B cell (primary cell): ENCODE data around the gene MLLT6. TPM values are rescaled to one million over a fixed set of nuclear protein-coding genes. Genes with fewer than 3 reads are reported as not detected.

Experiments used
- ATAC-seq: fragments of 200-7000 bp; cut with Tn5 transposase; one replicate; pipeline ENCODE4 v1.10.0; 2021; ENCODE audit warnings: low read depth, mild to moderate bottlenecking, moderate number of reproducible peaks, moderate library complexity
- CTCF ChIA-PET: fragments of 350-600 bp; sonication (Branson Sonifier 250); formaldehyde crosslinking; loops from one replicate; lab custom pipeline; 2021; ENCODE audit warnings: antibody characterized with exemption, inconsistent platforms; lab: Charles Lee
- POLR2A ChIA-PET: fragments of 350-600 bp; sonication (Branson Sonifier 250); formaldehyde crosslinking; loops from one replicate; lab custom pipeline; 2021; ENCODE audit warnings: antibody characterized with exemption; lab: Charles Lee
- DNase-seq: peaks from one replicate; pipeline ENCODE4 v3.0.0; 2013
- H2AFZ ChIP-seq: 2 replicates; pipeline ENCODE4 v1.6.1; 2012; ENCODE audit warnings: mild to moderate bottlenecking, low read depth, low read length; ENCODE audit not compliant: insufficient read depth, poor library complexity, severe bottlenecking
- H3K27ac ChIP-seq, 2 donors: 1 replicate in 1 of 2; 2 replicates in 1 of 2; pipeline ENCODE4 v1.5.1; 2012 to 2013; ENCODE audit warnings: low read length in 2 of 2, mild to moderate bottlenecking in 2 of 2, moderate library complexity in 1 of 2
- H3K27me3 ChIP-seq, 4 experiments: fragments of 200-600 bp in 1 of 4; sonication (generic) in 1 of 4; replicated peaks in 1 of 4; 1 replicate in 2 of 4; 2 replicates in 2 of 4; pipeline versions ENCODE4 v1.6.1 to v1.7.0; 2013 to 2016; ENCODE audit warnings: low read length in 3 of 4, mild to moderate bottlenecking in 2 of 4, mixed read lengths in 1 of 4, moderate library complexity in 1 of 4; ENCODE audit not compliant: insufficient read depth in 4 of 4, control insufficient read depth in 3 of 4; ENCODE audit errors: control extremely low read depth in 1 of 4
- H3K36me3 ChIP-seq, 2 experiments: replicated peaks in 1 of 2; 1 replicate in 1 of 2; 2 replicates in 1 of 2; pipeline versions ENCODE4 v1.6.1 to v1.7.1; 2013; ENCODE audit warnings: low read length in 1 of 2; ENCODE audit not compliant: insufficient read depth in 2 of 2, control insufficient read depth in 1 of 2; ENCODE audit errors: control extremely low read depth in 1 of 2, extremely low read depth in 1 of 2
- H3K4me1 ChIP-seq, 2 donors: fragments of 200-600 bp in 1 of 2; sonication (generic) in 1 of 2; 1 replicate in 1 of 2; 2 replicates in 1 of 2; pipeline versions ENCODE4 v1.5.1 to v1.6.1; 2013 to 2017; ENCODE audit warnings: low read length in 2 of 2; ENCODE audit not compliant: control insufficient read depth in 2 of 2, insufficient read depth in 2 of 2
- H3K4me2 ChIP-seq: replicated peaks from 2 replicates; pipeline ENCODE3; 2012; ENCODE audit warnings: mild to moderate bottlenecking, low read depth, low read length; ENCODE audit not compliant: poor library complexity, severe bottlenecking
- H3K4me3 ChIP-seq, 5 experiments: fragments of 200-600 bp in 1 of 5; sonication (generic) in 1 of 5; 1 replicate in 3 of 5; 2 replicates in 2 of 5; pipeline versions ENCODE4 v1.5.1 to v1.7.0; 2011 to 2016; ENCODE audit warnings: low read length in 4 of 5, mild to moderate bottlenecking in 4 of 5, low read depth in 2 of 5, control low read depth in 1 of 5, moderate library complexity in 1 of 5; ENCODE audit not compliant: insufficient read depth in 1 of 5; ENCODE audit errors: control extremely low read depth in 1 of 5, extremely low read depth in 1 of 5
- H3K79me2 ChIP-seq: fragments of 200-600 bp; sonication (generic); one replicate; pipeline ENCODE4 v1.6.0; 2016; ENCODE audit warnings: low read length; ENCODE audit not compliant: control insufficient read depth, insufficient read depth
- H3K9ac ChIP-seq: fragments of 200-600 bp; sonication (generic); 2 replicates; pipeline ENCODE4 v1.6.1; 2017; ENCODE audit warnings: mild to moderate bottlenecking, low read length, moderate library complexity
- H3K9me3 ChIP-seq, 3 donors: one replicate each; pipeline versions ENCODE4 v1.6.1 to v1.7.1; 2013; ENCODE audit warnings: low read length in 2 of 3; ENCODE audit not compliant: control insufficient read depth in 2 of 3, insufficient read depth in 1 of 3; ENCODE audit errors: control extremely low read depth in 1 of 3
- H4K20me1 ChIP-seq: 2 replicates; pipeline ENCODE4 v1.6.0; 2012; ENCODE audit warnings: mild to moderate bottlenecking, low read length; ENCODE audit not compliant: insufficient read depth, control insufficient read depth, poor library complexity, severe bottlenecking
- H3K27ac Mint-ChIP-seq: one replicate; pipeline ENCODE4 v1.8.0; 2021; ENCODE audit warnings: mixed read lengths
- H3K27me3 Mint-ChIP-seq: one replicate; pipeline ENCODE4 v1.8.0; 2021; ENCODE audit warnings: mixed read lengths
- H3K4me1 Mint-ChIP-seq: one replicate; pipeline ENCODE4 v1.8.0; 2021; ENCODE audit warnings: mixed read lengths
- H3K4me3 Mint-ChIP-seq: one replicate; pipeline ENCODE4 v1.8.0; 2021; ENCODE audit warnings: mixed read lengths
- H3K9me3 Mint-ChIP-seq: one replicate; pipeline ENCODE4 v1.8.0; 2022; ENCODE audit warnings: mixed read lengths; ENCODE audit not compliant: insufficient read depth
- CTCF ChIP-seq: fragments of 200-600 bp; IDR thresholded peaks from one replicate; pipeline ENCODE4 v1.8.0; 2022; ENCODE audit warnings: antibody characterized with exemption, mild to moderate bottlenecking
- EZH2 ChIP-seq: IDR thresholded peaks from 2 replicates; pipeline ENCODE4 v1.6.1; 2012; ENCODE audit warnings: borderline replicate concordance, low read depth, mild to moderate bottlenecking, moderate library complexity, low read length; ENCODE audit not compliant: insufficient read depth, poor library complexity, severe bottlenecking
- WGBS: methylation state at CpG from one replicate; pipeline ENCODE4 v1.1.5; 2013; ENCODE audit warnings: missing lambda C conversion rate; ENCODE audit not compliant: insufficient coverage; 5-methylcytosine and 5-hydroxymethylcytosine counted together
- intact Hi-C: fragments of 100-400 bp; cut with micrococcal nuclease; formaldehyde crosslinking; loops from one replicate; pipeline ENCODE4 v1.10.0; 2022
- polyA plus RNA-seq: library from polyadenylated mRNA; depleted of rRNA; stranded (reverse); fragments of >200 nt; gene quantifications from 2 replicates; pipeline ENCODE4 v1.2.3, GENCODE V29; 2012
- total RNA-seq, 2 donors: library from RNA; stranded (reverse); fragments of 120-200 nt in 1 of 2; gene quantifications; 1 replicate in 1 of 2; 2 replicates in 1 of 2; pipeline versions ENCODE4 v1.2.3 to v1.2.4, GENCODE V29; 2013 to 2022

Gene MLLT6
- total and polyA plus RNA-seq, 2 donors (not counting 1 experiment from before 2014, with no cell fraction given) = 165 to 288 TPM

GRCh38 chr17:38659415-38659814 is 45.7 kb upstream of the MLLT6 start:
- Histone ChIP-seq H2AFZ (no peak overlapping the region), H3K27me3 (peaks cover 0 to 59% (median 5%) of the 10 kb centered on the region in 4 experiments), H3K36me3 (no peaks in the 10 kb centered on the region), H3K9me3 (peaks cover 0 to 4% (median 0%) of the 10 kb centered on the region in 3 donors), H3K4me1 (peaks cover 0 to 5% of the 10 kb centered on the region in 2 donors), H3K79me2 (no peaks in the 10 kb centered on the region), H3K4me2 (no peak overlapping the region), H3K9ac (no peak overlapping the region), H4K20me1 (no peaks in the 10 kb centered on the region), H3K27ac (no peak overlapping the region), H3K4me3 (no peak overlapping the region)
- Mint-ChIP-seq H3K4me1 (peaks cover 3% of the 10 kb centered on the region), H3K27ac (no peak overlapping the region), H3K27me3 (peaks cover 49% of the 10 kb centered on the region), H3K9me3 (no peaks in the 10 kb centered on the region), H3K4me3 (no peak overlapping the region)
- ChIA-PET CTCF (interaction anchor here (11.8 kb wide), 1 partner anchor 102 kb away, joined by 161 read pairs; no protein-coding TSS in a partner anchor), POLR2A (no interaction called here)
- ATAC-seq (no peak), DNase-seq (no peak)
- intact Hi-C loops = no loop called here
- TF ChIP-seq EZH2 (no peak), CTCF (no peak)
- WGBS = 60% methylated on average over 1 of the region's 7 CpGs

GRCh38 chr17:38660097-38661025 is 44.7 kb upstream of the MLLT6 start:
- Histone ChIP-seq H3K9ac (no peak overlapping the region), H3K4me3 (no peak overlapping the region)
- CTCF ChIA-PET = interaction anchor here (0.5 to 11.8 kb wide), 5 partner anchors 9 to 103 kb away, joined by 3 to 161 read pairs (median 4); no protein-coding TSS in a partner anchor

More at GRCh38 chr17:38660097-38661025, 44.7 kb upstream of the MLLT6 start:
- intact Hi-C loops = no loop called here
- POLR2A ChIA-PET = no interaction called here
- no peaks in the 10 kb centered on the region for H4K20me1 ChIP-seq
- no peaks in the 10 kb centered on the region for H3K4me1 ChIP-seq
- no peak overlapping the region for H3K27ac ChIP-seq
- ATAC-seq (no peak), DNase-seq (no peak)
- no peaks in the 10 kb centered on the region for H3K79me2 ChIP-seq
- peaks cover 0 to 56% (median 5%) of the 10 kb centered on the region in 4 experiments for H3K27me3 ChIP-seq
- H3K27me3 Mint-ChIP-seq = peaks cover 52% of the 10 kb centered on the region
- H3K4me1 Mint-ChIP-seq = no peaks in the 10 kb centered on the region
- peaks cover 0 to 4% (median 0%) of the 10 kb centered on the region in 3 donors for H3K9me3 ChIP-seq
- no peak for TF ChIP-seq EZH2
- H3K4me3 Mint-ChIP-seq = no peak overlapping the region
- WGBS = 90% methylated on average over 16 of the region's 16 CpGs
- H3K27ac Mint-ChIP-seq = no peak overlapping the region
- H3K4me2 ChIP-seq = no peak overlapping the region
- no peaks in the 10 kb centered on the region for H3K36me3 ChIP-seq
- H3K9me3 Mint-ChIP-seq = no peaks in the 10 kb centered on the region
- no peak overlapping the region for H2AFZ ChIP-seq
